AG04450 (cell line): ENCODE measurements around the gene SEC14L1. TPM values are rescaled to one million over a fixed set of nuclear protein-coding genes. Genes with fewer than 3 reads are reported as not detected.

Experiments used
- CTCF ChIA-PET: fragments of 300-600, 350-600 bp; formaldehyde crosslinking; extraction: SDS; loops from one replicate; lab custom pipeline; 2022; ENCODE audit warnings: antibody characterized with exemption, inconsistent platforms; lab: Charles Lee
- POLR2A ChIA-PET: fragments of 350-600 bp; formaldehyde crosslinking; extraction: SDS; loops from one replicate; lab custom pipeline; 2021; ENCODE audit warnings: antibody characterized with exemption, inconsistent platforms; lab: Yijun Ruan, JAX
- DNase-seq: peaks from one replicate; pipeline ENCODE4 v3.0.0-alpha.2; 2011; ENCODE audit warnings: low read depth, low spot score
- H3K27ac ChIP-seq: one replicate; pipeline ENCODE4 v1.5.1; 2012; ENCODE audit warnings: low read depth, low read length, control low read depth
- H3K27me3 ChIP-seq: one replicate; pipeline ENCODE4 v1.6.0; 2012; ENCODE audit warnings: low read length; ENCODE audit not compliant: control insufficient read depth, insufficient read depth
- H3K4me3 ChIP-seq: 2 replicates; pipeline ENCODE4 v1.5.1; 2011; ENCODE audit warnings: mild to moderate bottlenecking, low read depth, low read length, control low read depth
- H3K9me3 ChIP-seq: 2 replicates; pipeline ENCODE4 v1.5.1; 2012; ENCODE audit warnings: low read length; ENCODE audit not compliant: control insufficient read depth, insufficient read depth
- CTCF ChIP-seq: IDR thresholded peaks from 2 replicates; pipeline ENCODE4 v1.5.1; 2011; ENCODE audit warnings: low read depth, low read length, control low read depth, inconsistent platforms
- polyA plus RNA-seq: library from polyadenylated mRNA; depleted of rRNA; stranded (reverse); fragments of >200 nt; gene quantifications from 2 replicates; pipeline ENCODE4 v1.2.3, GENCODE V29; 2011
- small RNA-seq: library from RNA; depleted of rRNA; stranded (forward); fragments of <200 nt; gene quantifications from one replicate; pipeline ENCODE3, GENCODE V24; 2012; ENCODE audit warnings: low read depth; ENCODE audit not compliant: insufficient read length

The SEC14L1 gene
- polyA plus RNA-seq, 1 experiment, result 38.7 TPM

GRCh38 chr17:77258638-77259037 lies 117.9 kb downstream of the SEC14L1 start:
- Histone ChIP-seq H3K9me3 (no peaks in the 10 kb centered on the region; the same call in 1 of the 2 replicates), H3K27ac (no peak overlapping the region), H3K27me3 (no peaks in the 10 kb centered on the region), H3K4me3 (no peak overlapping the region)
- TF ChIP-seq CTCF, result no peak
- CTCF ChIA-PET, result no interaction called here
- no peak for DNase-seq
- POLR2A ChIA-PET, result no interaction called here

- no peak for DNase-seq
- H3K9me3 ChIP-seq, result no peaks in the 10 kb centered on the region
- POLR2A ChIA-PET, result no interaction called here
- H3K27ac ChIP-seq, result no peak overlapping the region
- CTCF ChIA-PET, result no interaction called here
- H3K4me3 ChIP-seq, result no peak overlapping the region
- H3K27me3 ChIP-seq, result no peaks in the 10 kb centered on the region
- no peak for TF ChIP-seq CTCF
Observed at GRCh38 chr17:77264617-77265230, 124.0 kb downstream of the SEC14L1 start.

GRCh38 chr17:77266213-77266612 lies 125.4 kb downstream of the SEC14L1 start:
- Histone ChIP-seq H3K27me3 (no peaks in the 10 kb centered on the region), H3K27ac (no peak overlapping the region), H3K4me3 (no peak overlapping the region), H3K9me3 (no peaks in the 10 kb centered on the region)
- TF ChIP-seq CTCF, result no peak
- POLR2A ChIA-PET, result interaction anchor here (0.6 kb wide), 1 partner anchor 46 kb away, joined by 3 read pairs; no protein-coding TSS in a partner anchor
- no peak for DNase-seq
- CTCF ChIA-PET, result interaction anchor here (0.6 kb wide), 1 partner anchor 513 kb away, joined by 4 read pairs; no protein-coding TSS in a partner anchor

Small RNA genes lying within 50 kb of the gene (small RNA-seq; reads per million reads assigned to genes)
- not detected for gene RNU4-47P
